WTC11 (cell line): ENCODE measurements around the gene KCNK5.

Experiments used
- ATF3 ChIP-seq: sonication (generic); formaldehyde crosslinking; conservative IDR thresholded peaks from 2 replicates; pipeline ENCODE4 v1.8.1; 2022; ENCODE audit warnings: mild to moderate bottlenecking, missing genetic modification reagents
- ATF6 ChIP-seq: sonication (generic); formaldehyde crosslinking; IDR thresholded peaks from 2 replicates; pipeline ENCODE4 v1.8.1; 2023; ENCODE audit warnings: mild to moderate bottlenecking, missing genetic modification reagents
- CBFB ChIP-seq: sonication (generic); formaldehyde crosslinking; IDR thresholded peaks from 2 replicates; pipeline ENCODE4 v1.8.1; 2022; ENCODE audit warnings: mild to moderate bottlenecking, low read depth, missing genetic modification reagents
- GTF2I ChIP-seq: fragments of 250-450 bp; sonication (Bioruptor Pico); conservative IDR thresholded peaks from 2 replicates; pipeline ENCODE4 v1.4.0; 2021; ENCODE audit warnings: mild to moderate bottlenecking
- HMGXB4 ChIP-seq: sonication (generic); formaldehyde crosslinking; IDR thresholded peaks from 2 replicates; pipeline ENCODE4 v1.8.1; 2023; ENCODE audit warnings: mild to moderate bottlenecking, moderate library complexity, missing genetic modification reagents
- JUN ChIP-seq: sonication (generic); formaldehyde crosslinking; IDR thresholded peaks from 2 replicates; pipeline ENCODE4 v1.8.0; 2023; ENCODE audit warnings: mild to moderate bottlenecking, missing genetic modification reagents
- MAX ChIP-seq: sonication (generic); formaldehyde crosslinking; IDR thresholded peaks from 2 replicates; pipeline ENCODE4 v1.8.0; 2022; ENCODE audit warnings: mild to moderate bottlenecking, missing genetic modification reagents
- NFE2L1 ChIP-seq: sonication (generic); formaldehyde crosslinking; IDR thresholded peaks from 2 replicates; pipeline ENCODE4 v1.8.1; 2023; ENCODE audit warnings: missing genetic modification reagents
- ZNF416 ChIP-seq: fragments of 250-450 bp; sonication (Bioruptor Pico); IDR thresholded peaks from 2 replicates; pipeline ENCODE4 v1.9.0; 2021; ENCODE audit warnings: mild to moderate bottlenecking, inconsistent platforms

- no peak for TF ChIP-seq MAX (CRISPR knock-in tag)
- TF ChIP-seq NFE2L1: no peak
- no peak for TF ChIP-seq ATF3 (CRISPR knock-in tag)
- TF ChIP-seq ZNF416: no peak
- TF ChIP-seq HMGXB4 (CRISPR knock-in tag): 0 out of 2 replicates have a peak, but pooled peaks have one; percentile 11
- no peak for TF ChIP-seq GTF2I (CRISPR knock-in tag)
- no peak for TF ChIP-seq CBFB (CRISPR knock-in tag)
- no peak for TF ChIP-seq ATF6 (CRISPR knock-in tag)
- no peak for TF ChIP-seq JUN (CRISPR knock-in tag)
These were observed 62.4 kb downstream of the KCNK5 start for GRCh38 chr6:39166912-39167290.
